HepG2 (cell line): ENCODE data around the gene RAB30. TPM values are rescaled to one million over a fixed set of nuclear protein-coding genes. Genes with fewer than 3 reads are reported as not detected.

ENCODE experiments used
- ATF1 ChIP-seq: IDR thresholded peaks from 2 replicates; pipeline ENCODE4 v1.6.1; 2016; ENCODE audit warnings: mild to moderate bottlenecking, control low read depth
- CC2D1A ChIP-seq: sonication (generic); formaldehyde crosslinking; IDR thresholded peaks from 2 replicates; pipeline ENCODE4 v1.8.1; 2023; ENCODE audit warnings: mild to moderate bottlenecking, missing genetic modification reagents
- EED ChIP-seq: sonication (generic); formaldehyde crosslinking; IDR thresholded peaks from 2 replicates; pipeline ENCODE4 v1.5.0; 2020; ENCODE audit warnings: mild to moderate bottlenecking, missing genetic modification reagents
- KLF15 ChIP-seq: sonication (generic); formaldehyde crosslinking; IDR thresholded peaks from 2 replicates; pipeline ENCODE4 v1.8.1; 2023; ENCODE audit warnings: borderline replicate concordance, mild to moderate bottlenecking, inconsistent platforms, missing genetic modification reagents, mixed read lengths
- MIER3 ChIP-seq: IDR thresholded peaks from 2 replicates; pipeline ENCODE4 v1.6.1; 2016; ENCODE audit warnings: missing compliant biosample characterization, borderline replicate concordance
- PHF20 ChIP-seq: sonication (generic); formaldehyde crosslinking; IDR thresholded peaks from 2 replicates; pipeline ENCODE4 v1.5.0; 2020; ENCODE audit warnings: mild to moderate bottlenecking, missing genetic modification reagents
- PTBP1 ChIP-seq: fragments of 200-400 bp; formaldehyde crosslinking; IDR thresholded peaks from 2 replicates; pipeline ENCODE4 v1.6.1; 2018; ENCODE audit warnings: low read length, low read depth; ENCODE audit not compliant: poor library complexity, severe bottlenecking
- RARA ChIP-seq: IDR thresholded peaks from 2 replicates; pipeline ENCODE4 v1.6.1; 2016; ENCODE audit warnings: missing genetic modification reagents, missing compliant biosample characterization
- SIX1 ChIP-seq: sonication (generic); formaldehyde crosslinking; IDR thresholded peaks from 2 replicates; pipeline ENCODE4 v1.4.0; 2020; ENCODE audit warnings: missing genetic modification reagents, borderline replicate concordance
- SNAI1 ChIP-seq: sonication (generic); formaldehyde crosslinking; IDR thresholded peaks from 2 replicates; pipeline ENCODE4 v1.5.0; 2020; ENCODE audit warnings: mild to moderate bottlenecking, missing genetic modification reagents, borderline replicate concordance
- YEATS2 ChIP-seq: sonication (generic); formaldehyde crosslinking; IDR thresholded peaks from 2 replicates; pipeline ENCODE4 v1.4.0; 2020; ENCODE audit warnings: missing genetic modification reagents, borderline replicate concordance
- ZBTB42 ChIP-seq: sonication (generic); formaldehyde crosslinking; IDR thresholded peaks from 2 replicates; pipeline ENCODE4 v1.5.0; 2020; ENCODE audit warnings: mild to moderate bottlenecking, missing genetic modification reagents
- ZNF136 ChIP-seq: sonication (generic); formaldehyde crosslinking; IDR thresholded peaks from 2 replicates; pipeline ENCODE4 v1.8.1; 2022; ENCODE audit warnings: low read depth, mild to moderate bottlenecking, moderate library complexity, missing genetic modification reagents
- ZNF143 ChIP-seq: sonication (generic); formaldehyde crosslinking; IDR thresholded peaks from 2 replicates; pipeline ENCODE4 v1.4.0; 2020; ENCODE audit warnings: missing genetic modification reagents
- ZNF160 ChIP-seq: sonication (generic); formaldehyde crosslinking; IDR thresholded peaks from 2 replicates; pipeline ENCODE4 v1.8.0; 2022; ENCODE audit warnings: mild to moderate bottlenecking, inconsistent platforms, missing genetic modification reagents
- ZNF232 ChIP-seq: sonication (generic); formaldehyde crosslinking; IDR thresholded peaks from 2 replicates; pipeline ENCODE4 v1.4.0; 2020; ENCODE audit warnings: missing genetic modification reagents, borderline replicate concordance
- ZNF629 ChIP-seq: sonication (generic); formaldehyde crosslinking; conservative IDR thresholded peaks from 2 replicates; pipeline ENCODE4 v1.5.0; 2020; ENCODE audit warnings: missing genetic modification reagents
- ZNF674 ChIP-seq: sonication (generic); formaldehyde crosslinking; IDR thresholded peaks from 2 replicates; pipeline ENCODE4 v1.5.0; 2020; ENCODE audit warnings: low read depth, mild to moderate bottlenecking, missing genetic modification reagents
- ZSCAN9 ChIP-seq: IDR thresholded peaks from 2 replicates; pipeline ENCODE4 v1.6.1; 2016; ENCODE audit warnings: borderline replicate concordance
- polyA plus RNA-seq, 8 experiments: library from polyadenylated mRNA; depleted of rRNA in 3 of 8; stranded (reverse) in 7 of 8; unstranded in 1 of 8; fragments of >200 nt; fragmentation: Illumina TruSeq in 4 of 8; extraction: Trizol in 4 of 8; gene quantifications; 2 replicates each; pipeline versions ENCODE4 v1.2.1 to v1.2.3, GENCODE V29; 2011 to 2016; ENCODE audit warnings: low read depth in 4 of 8, missing spikeins in 1 of 8, mixed read lengths in 1 of 8; ENCODE audit not compliant: insufficient read depth in 1 of 8
- total RNA-seq, 5 experiments: library from RNA; depleted of rRNA; stranded (reverse); fragments of >200 nt; fragmentation: Illumina TruSeq; extraction: Trizol; gene quantifications; 2 replicates each; pipeline ENCODE4 v1.2.3, GENCODE V29; 2016; ENCODE audit warnings: low read depth in 1 of 5
- TF ChIP-seq, protein P1 (sequence below): sonication (generic); formaldehyde crosslinking; IDR thresholded peaks from 2 replicates; pipeline ENCODE4 v1.4.0; 2020; ENCODE audit warnings: mild to moderate bottlenecking, missing genetic modification reagents
- TF ChIP-seq, protein P2 (sequence below): sonication (generic); formaldehyde crosslinking; IDR thresholded peaks from 2 replicates; pipeline ENCODE4 v1.5.0; 2020; ENCODE audit warnings: mild to moderate bottlenecking, missing genetic modification reagents
- TF ChIP-seq, protein P3 (sequence below): IDR thresholded peaks from 2 replicates; pipeline ENCODE4 v1.6.1; 2018; ENCODE audit warnings: missing genetic modification reagents
- TF ChIP-seq, protein P4 (sequence below): sonication (generic); formaldehyde crosslinking; IDR thresholded peaks from 2 replicates; pipeline ENCODE4 v1.4.0; 2020; ENCODE audit warnings: missing genetic modification reagents, borderline replicate concordance

Gene RAB30
- total and polyA plus RNA-seq, 2 of the 13 experiments (the other 11 are each of a cell fraction or from before 2014, with no cell fraction given): 3.7 to 5.0 TPM

DNA sequence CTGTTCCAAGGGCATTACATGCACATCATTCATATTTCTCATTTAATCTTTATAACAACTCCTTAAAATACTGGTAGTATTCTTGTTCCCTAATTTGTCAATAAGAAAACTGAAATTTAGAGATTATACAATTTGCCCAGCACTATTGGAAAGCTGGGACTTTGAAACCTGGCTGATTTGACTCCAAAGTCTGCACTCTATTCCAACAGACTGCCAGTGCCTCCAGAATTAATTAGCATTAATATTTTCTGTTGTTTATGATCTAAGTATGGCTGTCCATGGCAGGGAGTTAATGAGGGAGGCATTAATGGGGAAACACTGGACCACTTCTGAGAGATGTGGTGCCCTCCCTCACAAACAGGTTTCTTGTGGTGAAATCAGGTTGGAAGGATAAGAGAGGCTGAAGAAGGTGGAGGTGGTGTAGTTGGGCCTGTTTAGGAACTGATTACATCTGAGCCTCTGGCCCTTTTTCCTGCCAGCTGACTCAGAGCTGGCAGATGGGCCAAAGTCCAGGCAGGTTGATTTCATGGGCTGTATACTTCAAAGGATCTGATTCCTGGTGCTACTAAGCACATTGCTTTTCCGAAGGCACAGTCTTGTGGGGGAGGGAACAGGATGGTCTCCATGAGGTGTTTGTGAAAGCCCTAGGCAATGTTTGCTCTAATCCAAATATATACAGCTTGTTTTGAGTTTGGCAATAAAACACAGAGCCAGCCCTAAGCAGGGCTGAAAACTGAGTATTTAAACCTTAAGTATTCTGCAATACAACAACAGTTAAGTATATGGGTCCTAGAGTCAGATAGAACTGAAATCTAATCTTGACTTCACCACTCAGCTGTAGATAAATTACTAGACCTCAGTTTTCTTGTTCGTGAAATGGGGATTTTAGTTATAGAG, 21.0 kb upstream of the RAB30 start (continued):
- TF ChIP-seq YEATS2 (CRISPR knock-in tag): 0 out of 2 replicates have a peak, but pooled peaks have one; percentile 67
- TF ChIP-seq ZNF232 (CRISPR knock-in tag): 0 out of 2 replicates have a peak, but pooled peaks have one; percentile 28
- TF ChIP-seq, protein P1, sequence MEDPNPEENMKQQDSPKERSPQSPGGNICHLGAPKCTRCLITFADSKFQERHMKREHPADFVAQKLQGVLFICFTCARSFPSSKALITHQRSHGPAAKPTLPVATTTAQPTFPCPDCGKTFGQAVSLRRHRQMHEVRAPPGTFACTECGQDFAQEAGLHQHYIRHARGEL (CRISPR knock-in tag): no peak
- TF ChIP-seq ZNF143 (CRISPR knock-in tag): no peak; the same call in 1 of the 2 replicates
- no peak for TF ChIP-seq ATF1 (CRISPR knock-in tag)
- TF ChIP-seq SNAI1: 0 out of 2 replicates have a peak, but pooled peaks have one; percentile 51
- no peak for TF ChIP-seq KLF15 (CRISPR knock-in tag)
- TF ChIP-seq, protein P2, sequence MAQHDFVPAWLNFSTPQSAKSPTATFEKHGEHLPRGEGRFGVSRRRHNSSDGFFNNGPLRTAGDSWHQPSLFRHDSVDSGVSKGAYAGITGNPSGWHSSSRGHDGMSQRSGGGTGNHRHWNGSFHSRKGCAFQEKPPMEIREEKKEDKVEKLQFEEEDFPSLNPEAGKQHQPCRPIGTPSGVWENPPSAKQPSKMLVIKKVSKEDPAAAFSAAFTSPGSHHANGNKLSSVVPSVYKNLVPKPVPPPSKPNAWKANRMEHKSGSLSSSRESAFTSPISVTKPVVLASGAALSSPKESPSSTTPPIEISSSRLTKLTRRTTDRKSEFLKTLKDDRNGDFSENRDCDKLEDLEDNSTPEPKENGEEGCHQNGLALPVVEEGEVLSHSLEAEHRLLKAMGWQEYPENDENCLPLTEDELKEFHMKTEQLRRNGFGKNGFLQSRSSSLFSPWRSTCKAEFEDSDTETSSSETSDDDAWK (CRISPR knock-in tag): no peak
- TF ChIP-seq CC2D1A (CRISPR knock-in tag): no peak
- peak; percentile 88 for TF ChIP-seq ZNF629 (CRISPR knock-in tag)
- TF ChIP-seq EED (CRISPR knock-in tag): no peak
- no peak for TF ChIP-seq ZNF674 (CRISPR knock-in tag)
- no peak for TF ChIP-seq PTBP1
- peak; percentile 91; the same call in 1 of the 2 replicates for TF ChIP-seq MIER3 (CRISPR knock-in tag)
- peak; percentile 94 for TF ChIP-seq ZSCAN9 (CRISPR knock-in tag)
- TF ChIP-seq, protein P3, sequence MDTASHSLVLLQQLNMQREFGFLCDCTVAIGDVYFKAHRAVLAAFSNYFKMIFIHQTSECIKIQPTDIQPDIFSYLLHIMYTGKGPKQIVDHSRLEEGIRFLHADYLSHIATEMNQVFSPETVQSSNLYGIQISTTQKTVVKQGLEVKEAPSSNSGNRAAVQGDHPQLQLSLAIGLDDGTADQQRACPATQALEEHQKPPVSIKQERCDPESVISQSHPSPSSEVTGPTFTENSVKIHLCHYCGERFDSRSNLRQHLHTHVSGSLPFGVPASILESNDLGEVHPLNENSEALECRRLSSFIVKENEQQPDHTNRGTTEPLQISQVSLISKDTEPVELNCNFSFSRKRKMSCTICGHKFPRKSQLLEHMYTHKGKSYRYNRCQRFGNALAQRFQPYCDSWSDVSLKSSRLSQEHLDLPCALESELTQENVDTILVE: peak; percentile 86
- TF ChIP-seq SIX1 (CRISPR knock-in tag): peak; percentile 86; the same call in 1 of the 2 replicates
- TF ChIP-seq ZBTB42 (CRISPR knock-in tag): no peak
- TF ChIP-seq, protein P4, sequence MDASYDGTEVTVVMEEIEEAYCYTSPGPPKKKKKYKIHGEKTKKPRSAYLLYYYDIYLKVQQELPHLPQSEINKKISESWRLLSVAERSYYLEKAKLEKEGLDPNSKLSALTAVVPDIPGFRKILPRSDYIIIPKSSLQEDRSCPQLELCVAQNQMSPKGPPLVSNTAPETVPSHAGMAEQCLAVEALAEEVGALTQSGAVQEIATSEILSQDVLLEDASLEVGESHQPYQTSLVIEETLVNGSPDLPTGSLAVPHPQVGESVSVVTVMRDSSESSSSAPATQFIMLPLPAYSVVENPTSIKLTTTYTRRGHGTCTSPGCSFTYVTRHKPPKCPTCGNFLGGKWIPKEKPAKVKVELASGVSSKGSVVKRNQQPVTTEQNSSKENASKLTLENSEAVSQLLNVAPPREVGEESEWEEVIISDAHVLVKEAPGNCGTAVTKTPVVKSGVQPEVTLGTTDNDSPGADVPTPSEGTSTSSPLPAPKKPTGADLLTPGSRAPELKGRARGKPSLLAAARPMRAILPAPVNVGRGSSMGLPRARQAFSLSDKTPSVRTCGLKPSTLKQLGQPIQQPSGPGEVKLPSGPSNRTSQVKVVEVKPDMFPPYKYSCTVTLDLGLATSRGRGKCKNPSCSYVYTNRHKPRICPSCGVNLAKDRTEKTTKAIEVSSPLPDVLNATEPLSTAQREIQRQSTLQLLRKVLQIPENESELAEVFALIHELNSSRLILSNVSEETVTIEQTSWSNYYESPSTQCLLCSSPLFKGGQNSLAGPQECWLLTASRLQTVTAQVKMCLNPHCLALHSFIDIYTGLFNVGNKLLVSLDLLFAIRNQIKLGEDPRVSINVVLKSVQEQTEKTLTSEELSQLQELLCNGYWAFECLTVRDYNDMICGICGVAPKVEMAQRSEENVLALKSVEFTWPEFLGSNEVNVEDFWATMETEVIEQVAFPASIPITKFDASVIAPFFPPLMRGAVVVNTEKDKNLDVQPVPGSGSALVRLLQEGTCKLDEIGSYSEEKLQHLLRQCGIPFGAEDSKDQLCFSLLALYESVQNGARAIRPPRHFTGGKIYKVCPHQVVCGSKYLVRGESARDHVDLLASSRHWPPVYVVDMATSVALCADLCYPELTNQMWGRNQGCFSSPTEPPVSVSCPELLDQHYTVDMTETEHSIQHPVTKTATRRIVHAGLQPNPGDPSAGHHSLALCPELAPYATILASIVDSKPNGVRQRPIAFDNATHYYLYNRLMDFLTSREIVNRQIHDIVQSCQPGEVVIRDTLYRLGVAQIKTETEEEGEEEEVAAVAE (CRISPR knock-in tag): peak; percentile 70; the same call in 1 of the 2 replicates
- no peak for TF ChIP-seq PHF20 (CRISPR knock-in tag)
- peak; percentile 77 for TF ChIP-seq RARA (CRISPR knock-in tag)
- no peak for TF ChIP-seq ZNF160 (CRISPR knock-in tag)
- no peak for TF ChIP-seq ZNF136 (CRISPR knock-in tag)
